Daoy (cell line): Measurements from ENCODE around the gene CFAP65. TPM values are rescaled to one million over a fixed set of nuclear protein-coding genes. Genes with fewer than 3 reads are reported as not detected.

ENCODE experiments used
- total RNA-seq: library from RNA; depleted of rRNA; stranded (reverse); fragments of >200 nt; shearing (Covaris generic); gene quantifications from 2 replicates; pipeline ENCODE4 v1.2.3, GENCODE V29; 2014; rRNA removed

Gene CFAP65
- total RNA-seq, 1 experiment from 2014 or later = 0.11 TPM

Other genes with a start within 250 kb of the CFAP65 start
- not detected in 2 replicates for gene PRKAG3, start 209.7 kb downstream of the CFAP65 start, total RNA-seq
- 0.23 TPM in 1 of 2 replicates, not detected in the other for gene WNT6, start 181.7 kb downstream of the CFAP65 start, total RNA-seq
- 0.11 and 0.12 TPM in 2 replicates for gene WNT10A, start 160.7 kb downstream of the CFAP65 start, total RNA-seq
- 0.06 TPM in 1 of 2 replicates, not detected in the other for gene CDK5R2, start 81.8 kb downstream of the CFAP65 start, total RNA-seq
- gene FEV, start 56.3 kb downstream of the CFAP65 start, total RNA-seq = 0.34 TPM in 1 of 2 replicates, not detected in the other
- gene CRYBA2, start 48.1 kb downstream of the CFAP65 start, total RNA-seq = 2.2 and 4.3 TPM in 2 replicates
- gene IHH, start 19.4 kb upstream of the CFAP65 start, total RNA-seq = not detected in 2 replicates
- gene NHEJ1, start 119.3 kb upstream of the CFAP65 start, total RNA-seq = 13.6 and 22.0 TPM in 2 replicates
- 0.63 and 0.86 TPM in 2 replicates for gene SLC23A3, start 128.5 kb upstream of the CFAP65 start, total RNA-seq
- 36.2 and 41.3 TPM in 2 replicates for gene CNPPD1, start 135.4 kb upstream of the CFAP65 start, total RNA-seq
- 33.3 and 48.8 TPM in 2 replicates for gene RETREG2, start 136.8 kb upstream of the CFAP65 start, total RNA-seq
- 31.2 and 32.3 TPM in 2 replicates for gene ZFAND2B, start 165.3 kb upstream of the CFAP65 start, total RNA-seq
- 9.0 and 10.5 TPM in 2 replicates for gene ABCB6, start 177.4 kb upstream of the CFAP65 start, total RNA-seq
- 27.1 and 56.9 TPM in 2 replicates for gene ATG9A, start 188.1 kb upstream of the CFAP65 start, total RNA-seq
- 25.2 and 25.8 TPM in 2 replicates for gene ANKZF1, start 188.3 kb upstream of the CFAP65 start, total RNA-seq
- 2.7 and 3.2 TPM in 2 replicates for gene GLB1L, start 203.9 kb upstream of the CFAP65 start, total RNA-seq
- 5.4 and 8.9 TPM in 2 replicates for gene STK16, start 204.0 kb upstream of the CFAP65 start, total RNA-seq
- not detected in 2 replicates for gene TUBA4B, start 211.7 kb upstream of the CFAP65 start, total RNA-seq
- 65.0 and 79.9 TPM in 2 replicates for gene TUBA4A, start 212.4 kb upstream of the CFAP65 start, total RNA-seq
- 19.9 and 20.2 TPM in 2 replicates for gene DNAJB2, start 237.8 kb upstream of the CFAP65 start, total RNA-seq